Osteocyte (in vitro differentiated cells): Measurements from ENCODE around the gene PRKAA1. TPM values are rescaled to one million over a fixed set of nuclear protein-coding genes. Genes with fewer than 3 reads are reported as not detected.
A peak's percentile ranks its signal among the peaks of the same experiment; 100 is the strongest.

Source experiments
- DNase-seq: peaks from one replicate; pipeline ENCODE4 v3.0.0; 2021; ENCODE audit warnings: mixed read lengths; ENCODE audit not compliant: unreplicated experiment; ENCODE audit errors: extremely low spot score
- H3K27ac Mint-ChIP-seq: one replicate; pipeline ENCODE4 v1.8.0; 2021; ENCODE audit warnings: mild to moderate bottlenecking, mixed read lengths; ENCODE audit not compliant: unreplicated experiment
- H3K27me3 Mint-ChIP-seq: one replicate; pipeline ENCODE4 v1.8.0; 2021; ENCODE audit warnings: mixed read lengths; ENCODE audit not compliant: unreplicated experiment
- H3K36me3 Mint-ChIP-seq: one replicate; pipeline ENCODE4 v1.8.0; 2021; ENCODE audit warnings: mixed read lengths; ENCODE audit not compliant: unreplicated experiment
- H3K4me1 Mint-ChIP-seq: one replicate; pipeline ENCODE4 v1.8.0; 2021; ENCODE audit warnings: mixed read lengths; ENCODE audit not compliant: unreplicated experiment
- H3K4me3 Mint-ChIP-seq: one replicate; pipeline ENCODE4 v1.8.0; 2021; ENCODE audit warnings: mild to moderate bottlenecking, moderate library complexity, mixed read lengths; ENCODE audit not compliant: unreplicated experiment
- H3K9me3 Mint-ChIP-seq: one replicate; pipeline ENCODE4 v1.8.0; 2021; ENCODE audit warnings: mixed read lengths; ENCODE audit not compliant: unreplicated experiment
- CTCF ChIP-seq: fragments of 200-600 bp; sonication (generic); IDR thresholded peaks from 2 replicates; pipeline ENCODE4 v1.5.0; 2021; ENCODE audit warnings: antibody characterized with exemption, mild to moderate bottlenecking, moderate library complexity
- total RNA-seq: library from RNA; stranded (reverse); gene quantifications from 2 replicates; pipeline ENCODE4 v1.2.1, GENCODE V29; 2021

Gene PRKAA1
- total RNA-seq, 1 donor from 2014 or later: 91.1 TPM

DNA sequence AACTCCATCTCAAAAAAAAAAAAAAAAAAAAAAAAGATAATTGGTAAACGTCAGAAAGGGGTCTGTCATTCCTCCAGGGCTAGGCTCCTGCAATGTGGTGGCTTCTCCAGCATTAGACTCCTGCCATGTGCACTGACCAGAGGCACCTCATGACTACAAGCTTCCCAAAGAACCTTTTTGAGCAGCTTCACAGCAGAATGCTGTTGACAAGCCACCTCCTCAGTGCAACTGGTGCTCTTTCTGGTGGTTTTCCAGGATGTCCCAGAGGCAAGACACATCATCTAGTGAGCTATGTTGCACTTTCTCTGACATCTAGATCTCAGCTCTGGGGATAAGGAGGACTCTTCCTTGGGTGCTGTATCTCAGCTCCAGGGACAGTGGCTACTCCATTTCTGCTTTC lies 25.3 kb upstream of the PRKAA1 start:
- no peak for TF ChIP-seq CTCF
- no peaks in the 10 kb centered on the region for H3K9me3 Mint-ChIP-seq
- H3K27ac Mint-ChIP-seq: peak overlapping the region; percentile 57
- no peaks in the 10 kb centered on the region for H3K4me1 Mint-ChIP-seq
- no peak overlapping the region for H3K4me3 Mint-ChIP-seq
- no peak for DNase-seq
- peaks cover 18% of the 10 kb centered on the region for H3K36me3 Mint-ChIP-seq
- H3K27me3 Mint-ChIP-seq: no peaks in the 10 kb centered on the region

GRCh38 chr5:40813698-40814281 lies 15.6 kb upstream of the PRKAA1 start:
- H3K27ac Mint-ChIP-seq: no peak overlapping the region
- H3K4me1 Mint-ChIP-seq: peaks cover under 1% of the 10 kb centered on the region
- DNase-seq: no peak
- no peaks in the 10 kb centered on the region for H3K36me3 Mint-ChIP-seq
- TF ChIP-seq CTCF: no peak
- H3K4me3 Mint-ChIP-seq: no peak overlapping the region
- H3K27me3 Mint-ChIP-seq: no peaks in the 10 kb centered on the region
- no peaks in the 10 kb centered on the region for H3K9me3 Mint-ChIP-seq

GRCh38 chr5:40812125-40812524 lies 14.0 kb upstream of the PRKAA1 start:
- no peak overlapping the region for H3K27ac Mint-ChIP-seq
- H3K4me1 Mint-ChIP-seq: peaks cover 7% of the 10 kb centered on the region
- TF ChIP-seq CTCF: no peak
- no peaks in the 10 kb centered on the region for H3K36me3 Mint-ChIP-seq
- H3K9me3 Mint-ChIP-seq: no peaks in the 10 kb centered on the region
- no peaks in the 10 kb centered on the region for H3K27me3 Mint-ChIP-seq
- no peak for DNase-seq
- no peak overlapping the region for H3K4me3 Mint-ChIP-seq

GRCh38 chr5:40801771-40802562 lies 3.8 kb upstream of the PRKAA1 start:
- H3K27me3 Mint-ChIP-seq: no peaks in the 10 kb centered on the region

More at GRCh38 chr5:40801771-40802562, 3.8 kb upstream of the PRKAA1 start:
- no peak overlapping the region for H3K4me3 Mint-ChIP-seq
- no peak for DNase-seq
- H3K4me1 Mint-ChIP-seq: peaks cover 16% of the 10 kb centered on the region
- H3K27ac Mint-ChIP-seq: no peak overlapping the region
- no peak for TF ChIP-seq CTCF
- no peaks in the 10 kb centered on the region for H3K9me3 Mint-ChIP-seq
- no peaks in the 10 kb centered on the region for H3K36me3 Mint-ChIP-seq
